Measurements from ENCODE around the gene SPEG.

The SPEG gene

GRCh38 chr2:219498280-219499057 is 63.8 kb downstream of the SPEG start, which contains the start of gene GMPPA:
TSS of gene GMPPA (plus strand) at chr2:219498891. CDS start at chr2:219499976, 1,085 bp downstream.
- DNase-seq: peak; percentile 89

GRCh38 chr2:219499058-219499307 is 64.3 kb downstream of the SPEG start:
- DNase-seq: no peak

- DNase-seq: no peak
Measured at GRCh38 chr2:219499555-219499954, 64.9 kb downstream of the SPEG start.

GRCh38 chr2:219500135-219500534 is 65.5 kb downstream of the SPEG start:
- DNase-seq: no peak

DNA sequence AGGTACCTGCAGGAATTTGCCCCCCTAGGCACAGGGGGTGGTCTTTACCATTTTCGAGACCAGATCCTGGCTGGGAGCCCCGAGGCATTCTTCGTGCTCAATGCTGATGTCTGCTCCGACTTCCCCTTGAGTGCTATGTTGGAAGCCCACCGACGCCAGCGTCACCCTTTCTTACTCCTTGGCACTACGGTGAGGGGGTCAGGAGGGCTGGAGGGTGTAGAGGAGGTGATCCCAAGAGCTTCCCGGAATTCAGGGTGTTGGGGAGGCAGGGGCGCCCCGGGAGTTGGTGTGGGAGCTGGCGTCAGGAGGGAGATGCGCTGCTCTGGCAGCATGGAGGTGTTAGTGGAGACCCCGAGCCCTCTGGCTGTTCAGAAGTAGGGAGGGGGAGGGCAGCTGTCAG is 67.2 kb downstream of the SPEG start:
- no peak for DNase-seq

GRCh38 chr2:219502618-219503017 is 68.0 kb downstream of the SPEG start:
- no peak for DNase-seq

DNA sequence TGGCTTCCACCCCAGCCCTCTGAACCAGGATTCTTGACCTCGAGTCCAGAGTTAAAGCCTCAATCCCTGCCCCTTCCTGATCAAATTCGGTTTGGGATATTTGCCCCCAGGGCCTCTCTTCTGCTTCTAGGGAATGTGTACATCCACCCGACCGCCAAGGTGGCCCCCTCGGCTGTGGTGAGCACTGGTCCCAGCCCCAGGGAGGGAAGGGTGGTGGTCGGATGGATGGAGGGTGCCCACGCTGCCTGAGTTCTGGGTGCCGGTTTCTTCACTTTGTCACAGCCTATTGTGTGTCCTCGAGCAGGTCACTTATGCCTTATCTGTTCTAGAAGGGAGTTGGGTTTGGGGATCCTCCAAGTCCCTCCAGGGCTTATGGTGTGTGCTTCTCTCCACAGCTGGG is 70.9 kb downstream of the SPEG start:
- no peak for DNase-seq

DNA sequence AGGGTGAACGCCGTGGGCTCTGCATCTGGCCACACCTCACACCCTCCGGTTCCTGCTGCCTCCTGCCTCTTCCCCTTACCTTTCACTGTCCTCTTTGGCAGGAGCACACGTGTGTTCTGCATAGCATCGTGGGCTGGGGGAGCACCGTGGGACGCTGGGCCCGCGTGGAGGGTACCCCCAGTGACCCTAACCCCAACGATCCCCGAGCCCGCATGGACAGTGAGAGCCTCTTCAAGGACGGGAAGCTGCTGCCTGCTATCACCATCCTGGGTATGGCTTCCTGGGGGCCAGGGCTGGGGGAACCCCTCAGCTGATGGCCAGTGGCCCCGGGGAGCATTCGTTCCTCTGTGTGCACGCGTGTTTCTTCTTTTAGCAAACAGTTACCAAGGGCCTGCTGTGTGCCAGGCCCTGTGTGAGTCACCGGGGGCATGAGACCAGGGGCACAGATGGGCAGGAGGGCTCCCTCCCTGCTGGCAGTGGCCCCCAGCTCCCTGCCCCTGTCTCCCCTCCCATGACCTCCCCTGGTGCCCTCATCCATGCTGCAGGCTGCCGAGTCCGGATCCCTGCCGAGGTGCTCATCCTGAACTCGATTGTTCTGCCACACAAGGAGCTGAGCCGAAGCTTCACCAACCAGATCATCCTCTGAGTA is 71.6 kb downstream of the SPEG start:
- DNase-seq: no peak

DNA sequence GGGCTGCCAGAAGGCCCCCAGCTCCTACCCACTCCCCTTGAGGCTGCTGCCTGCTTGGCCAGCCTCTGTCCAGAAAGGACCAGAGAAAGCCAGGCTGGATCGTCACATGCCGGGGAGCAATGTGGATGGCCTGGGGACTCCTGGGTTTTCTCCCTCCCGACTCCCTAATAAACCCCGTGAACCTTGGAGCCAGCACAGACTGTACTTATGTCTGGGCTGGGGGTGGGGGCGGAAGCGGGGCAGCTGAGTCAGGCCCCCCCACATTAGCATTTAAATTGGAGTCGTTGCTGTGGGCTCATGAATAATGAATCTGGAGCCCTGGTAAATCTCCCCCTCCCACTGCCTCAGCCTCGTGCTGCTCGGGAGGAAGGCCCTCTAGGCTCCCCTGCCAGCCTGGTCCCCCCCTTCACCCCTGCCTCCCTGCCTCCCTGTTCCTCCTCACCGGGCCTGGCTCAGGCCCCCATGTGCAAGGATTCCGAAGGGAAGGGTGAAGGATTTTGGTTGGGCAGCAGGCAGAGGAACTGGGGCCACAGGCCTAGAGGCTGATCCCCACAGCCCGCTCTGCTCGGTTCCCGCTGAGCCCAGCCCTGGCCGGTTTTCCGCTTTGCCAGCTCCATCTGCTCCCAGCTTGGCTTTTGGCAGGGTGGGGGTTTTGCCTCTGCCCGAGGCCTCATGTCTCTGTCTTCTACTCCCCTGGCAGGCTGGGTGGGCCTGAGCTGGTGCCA is 72.3 kb downstream of the SPEG start:
- DNase-seq: no peak

GRCh38 chr2:219507581-219508443 is 73.2 kb downstream of the SPEG start:
- DNase-seq: no peak

GRCh38 chr2:219508444-219508734 is 73.7 kb downstream of the SPEG start:
- DNase-seq: no peak

DNA sequence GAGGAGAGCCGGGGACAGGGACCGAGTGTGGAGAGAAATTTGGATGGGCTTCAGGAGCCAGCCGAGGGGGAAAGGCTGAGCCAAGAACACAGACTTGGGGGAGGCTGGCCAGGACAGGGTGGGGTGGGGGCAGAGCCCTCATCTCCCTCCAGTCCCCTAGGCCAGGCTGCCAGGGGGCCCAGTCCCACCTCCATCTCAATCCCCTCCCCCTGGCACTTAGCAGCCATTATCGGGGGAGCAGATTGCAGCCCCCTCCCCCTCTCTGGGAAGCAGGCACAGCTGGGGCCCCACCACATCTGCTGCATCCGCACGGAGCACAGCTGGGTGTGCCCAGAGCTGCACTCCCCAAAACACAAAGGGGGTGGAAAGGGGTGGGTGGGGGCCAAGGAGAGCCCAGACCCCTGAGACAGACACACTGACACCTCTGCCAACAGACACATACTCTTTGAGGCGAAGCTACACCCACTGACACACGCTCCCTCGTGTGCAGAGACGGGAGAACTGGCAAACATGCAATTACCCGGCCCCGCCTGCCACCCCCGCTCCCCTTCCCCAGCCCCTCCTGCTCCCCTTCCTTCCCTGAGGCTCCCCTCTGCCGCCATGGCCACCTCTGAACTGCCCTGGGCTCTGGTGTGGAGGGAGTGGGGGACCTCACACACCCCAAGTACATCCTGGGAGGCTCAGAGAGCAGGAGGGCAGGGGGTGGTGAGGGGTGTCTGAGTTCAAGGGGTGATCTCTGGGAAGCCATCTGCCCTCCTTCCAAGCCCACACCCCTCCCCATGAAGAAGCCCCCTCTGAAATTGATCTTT is 74.5 kb downstream of the SPEG start:
- DNase-seq: no peak

- DNase-seq: peak; percentile 44
Measured at GRCh38 chr2:219509780-219510511, 75.3 kb downstream of the SPEG start.

DNA sequence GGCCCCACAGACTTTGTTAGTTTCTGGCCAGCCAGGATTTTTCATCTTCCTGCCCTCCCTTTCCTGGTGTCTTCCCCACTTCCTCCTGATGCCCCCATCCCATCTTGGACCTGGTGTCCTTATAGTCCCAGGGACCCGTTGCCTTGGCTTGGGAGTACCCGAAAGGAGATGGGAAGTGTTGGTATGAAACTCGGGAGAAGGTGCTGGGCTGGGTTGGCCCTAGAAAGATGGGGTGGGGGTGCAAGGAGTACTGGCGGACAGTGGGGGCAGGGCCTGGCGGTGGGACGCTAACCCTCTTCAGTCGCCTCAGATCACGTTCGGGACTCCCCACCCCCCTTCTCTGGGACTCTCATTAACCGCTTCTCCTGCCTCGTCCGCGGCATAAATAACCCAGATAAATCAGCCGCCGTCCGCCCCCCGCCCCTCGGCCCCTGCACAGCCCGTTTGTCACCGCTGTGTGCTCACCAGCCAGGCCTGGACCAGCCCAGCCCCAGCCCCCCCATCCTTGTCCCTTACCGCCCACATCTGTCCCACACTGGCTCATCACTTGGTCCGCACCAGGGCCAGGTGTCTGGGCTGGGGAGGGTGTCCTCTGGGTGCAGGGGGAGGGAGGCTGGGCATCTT is 76.0 kb downstream of the SPEG start:
- DNase-seq: no peak

- no peak for DNase-seq
Measured at GRCh38 chr2:219511547-219512325, 77.1 kb downstream of the SPEG start.

- DNase-seq: no peak
Measured at GRCh38 chr2:219512524-219513216, 78.0 kb downstream of the SPEG start.

GRCh38 chr2:219513787-219514186 is 79.1 kb downstream of the SPEG start:
- no peak for DNase-seq

GRCh38 chr2:219514196-219514761 is 79.6 kb downstream of the SPEG start, which contains the start of gene ASIC4:
TSS of gene ASIC4 (plus strand) at chr2:219514482. CDS start at chr2:219514725, 243 bp downstream.
- no peak for DNase-seq

GRCh38 chr2:219514836-219515235 is 80.2 kb downstream of the SPEG start:
- no peak for DNase-seq
